IMR-90 (cell line): ENCODE data around the gene DBP. TPM values are rescaled to one million over a fixed set of nuclear protein-coding genes. Genes with fewer than 3 reads are reported as not detected.
A peak's percentile ranks its signal among the peaks of the same experiment; 100 is the strongest.

Source experiments
- ATAC-seq: fragments of 200-7000 bp; cut with Tn5 transposase; 2 replicates; pipeline ENCODE4 v1.9.1; 2020; ENCODE audit warnings: low read depth, mild to moderate bottlenecking, moderate library complexity
- BruUV-seq: library from RNA; stranded (reverse); fragments of 400-500 nt; replicated peaks from 2 replicates; lab custom pipeline; 2021; lab: Mats Ljungman, UMichigan
- CTCF ChIA-PET: fragments of 300-600 bp; formaldehyde crosslinking; extraction: SDS; loops from one replicate; lab custom pipeline; 2021; ENCODE audit warnings: antibody characterized with exemption; lab: Yijun Ruan, JAX
- POLR2A ChIA-PET: fragments of 300-600 bp; sonication (Branson Sonifier 250); formaldehyde crosslinking; loops from one replicate; lab custom pipeline; 2022; ENCODE audit warnings: antibody characterized with exemption; ENCODE audit not compliant: unreplicated experiment; lab: Charles Lee
- DNase-seq: peaks from one replicate; pipeline ENCODE4 v3.0.0; 2013
- H2AFZ ChIP-seq: replicated peaks from 2 replicates; pipeline ENCODE3; 2013; ENCODE audit warnings: low read length, mild to moderate bottlenecking; ENCODE audit not compliant: poor library complexity
- H2AK5ac ChIP-seq: 2 replicates; pipeline ENCODE4 v1.6.1; 2013; ENCODE audit warnings: low read depth, low read length, inconsistent platforms
- H2AK9ac ChIP-seq: replicated peaks from 2 replicates; pipeline ENCODE3; 2013; ENCODE audit warnings: mild to moderate bottlenecking, low read depth, low read length, moderate library complexity; ENCODE audit not compliant: poor library complexity
- H2BK120ac ChIP-seq: 2 replicates; pipeline ENCODE4 v1.6.1; 2013; ENCODE audit warnings: low read depth, low read length, inconsistent platforms
- H2BK15ac ChIP-seq: 3 replicates; pipeline ENCODE4 v1.6.1; 2013; ENCODE audit warnings: low read depth, low read length, inconsistent platforms
- H2BK20ac ChIP-seq: 2 replicates; pipeline ENCODE4 v1.6.1; 2013; ENCODE audit warnings: low read depth, mild to moderate bottlenecking, inconsistent platforms, low read length, moderate library complexity
- H2BK5ac ChIP-seq: 2 replicates; pipeline ENCODE4 v1.6.1; 2013; ENCODE audit warnings: mild to moderate bottlenecking, low read depth, low read length, inconsistent platforms; ENCODE audit not compliant: poor library complexity, severe bottlenecking
- H3K14ac ChIP-seq: replicated peaks from 2 replicates; pipeline ENCODE4 v1.6.1; 2013; ENCODE audit warnings: low read depth, low read length, inconsistent platforms
- H3K18ac ChIP-seq: 2 replicates; pipeline ENCODE4 v1.6.1; 2013; ENCODE audit warnings: low read depth, low read length, control low read depth
- H3K23ac ChIP-seq: 2 replicates; pipeline ENCODE4 v1.6.1; 2013; ENCODE audit warnings: low read depth, low read length, inconsistent platforms
- H3K27ac ChIP-seq: 2 replicates; pipeline ENCODE4 v1.5.1; 2013; ENCODE audit warnings: mild to moderate bottlenecking, control low read depth, low read length; ENCODE audit not compliant: insufficient read depth
- H3K27me3 ChIP-seq: 2 replicates; pipeline ENCODE4 v1.6.1; 2013; ENCODE audit warnings: low read length; ENCODE audit not compliant: control insufficient read depth, insufficient read depth
- H3K36me3 ChIP-seq: 2 replicates; pipeline ENCODE4 v1.6.1; 2013; ENCODE audit warnings: low read length, mixed read lengths; ENCODE audit not compliant: control insufficient read depth, insufficient read depth
- H3K4ac ChIP-seq: 2 replicates; pipeline ENCODE4 v1.6.1; 2013; ENCODE audit warnings: low read depth, low read length, inconsistent platforms
- H3K4me1 ChIP-seq: 2 replicates; pipeline ENCODE4 v1.6.1; 2013; ENCODE audit warnings: low read length, mixed read lengths; ENCODE audit not compliant: control insufficient read depth, insufficient read depth
- H3K4me2 ChIP-seq: 2 replicates; pipeline ENCODE4 v1.6.1; 2013; ENCODE audit warnings: low read depth, mild to moderate bottlenecking, control low read depth, low read length, moderate library complexity
- H3K4me3 ChIP-seq: 2 replicates; pipeline ENCODE4 v1.5.1; 2013; ENCODE audit warnings: low read depth, mild to moderate bottlenecking, control low read depth, low read length, moderate library complexity; ENCODE audit not compliant: insufficient read depth
- H3K56ac ChIP-seq: 2 replicates; pipeline ENCODE4 v1.6.1; 2013; ENCODE audit warnings: low read length, inconsistent platforms; ENCODE audit not compliant: insufficient read depth; ENCODE audit errors: extremely low read depth
- H3K79me1 ChIP-seq, 2 experiments: 2 replicates each; pipeline ENCODE4 v1.6.1; 2013; ENCODE audit warnings: low read length in 2 of 2, inconsistent platforms in 1 of 2, low read depth in 1 of 2
- H3K9ac ChIP-seq: 2 replicates; pipeline ENCODE4 v1.6.1; 2013; ENCODE audit warnings: low read depth, low read length, control low read depth
- H3K9me1 ChIP-seq: 2 replicates; pipeline ENCODE4 v1.6.1; 2013; ENCODE audit warnings: low read length, inconsistent platforms; ENCODE audit not compliant: insufficient read depth
- H3K9me3 ChIP-seq: 2 replicates; pipeline ENCODE4 v1.6.1; 2013; ENCODE audit warnings: low read length; ENCODE audit not compliant: control insufficient read depth, insufficient read depth
- H4K20me1 ChIP-seq: 2 replicates; pipeline ENCODE4 v1.6.1; 2013; ENCODE audit warnings: low read length, inconsistent platforms; ENCODE audit not compliant: insufficient read depth
- H4K5ac ChIP-seq: 2 replicates; pipeline ENCODE4 v1.6.1; 2013; ENCODE audit warnings: mild to moderate bottlenecking, low read depth, low read length, control low read depth
- H4K8ac ChIP-seq, 2 experiments: 2 replicates each; pipeline ENCODE4 v1.6.1; 2013; ENCODE audit warnings: low read depth in 2 of 2, low read length in 2 of 2, control low read depth in 1 of 2, inconsistent platforms in 1 of 2
- H4K91ac ChIP-seq: 2 replicates; pipeline ENCODE4 v1.6.1; 2013; ENCODE audit warnings: low read depth, low read length, inconsistent platforms; ENCODE audit not compliant: insufficient read depth
- BHLHE40 ChIP-seq: fragments of 150-350 bp; IDR thresholded peaks from 2 replicates; pipeline ENCODE4 v1.6.1; 2016; ENCODE audit warnings: mild to moderate bottlenecking, low read depth, low read length
- CEBPB ChIP-seq: IDR thresholded peaks from 2 replicates; pipeline ENCODE4 v1.6.1; 2012; ENCODE audit warnings: low read depth, low read length, improper control_type of control experiment
- CHD1 ChIP-seq: IDR thresholded peaks from 2 replicates; pipeline ENCODE4 v1.6.1; 2012; ENCODE audit warnings: low read depth, low read length, improper control_type of control experiment
- FOS ChIP-seq: fragments of 150-350 bp; IDR thresholded peaks from 2 replicates; pipeline ENCODE4 v1.6.1; 2016; ENCODE audit warnings: low read depth, low read length
- MAFK ChIP-seq: IDR thresholded peaks from 2 replicates; pipeline ENCODE4 v1.6.1; 2012; ENCODE audit warnings: low read depth, low read length, improper control_type of control experiment
- MAZ ChIP-seq: IDR thresholded peaks from 2 replicates; pipeline ENCODE4 v1.6.1; 2012; ENCODE audit warnings: low read depth, mild to moderate bottlenecking, low read length, improper control_type of control experiment, moderate library complexity, borderline replicate concordance
- MXI1 ChIP-seq: IDR thresholded peaks from 2 replicates; pipeline ENCODE4 v1.6.1; 2012; ENCODE audit warnings: low read depth, mild to moderate bottlenecking, low read length, moderate library complexity, borderline replicate concordance
- NFE2L2 ChIP-seq: fragments of 150-350 bp; IDR thresholded peaks from 2 replicates; pipeline ENCODE4 v1.6.1; 2016; ENCODE audit warnings: low read depth, mild to moderate bottlenecking, low read length
- POLR2A ChIP-seq: IDR thresholded peaks from 2 replicates; pipeline ENCODE4 v1.6.1; 2012; ENCODE audit warnings: mild to moderate bottlenecking, low read depth, low read length
- RAD21 ChIP-seq: IDR thresholded peaks from 2 replicates; pipeline ENCODE4 v1.6.1; 2012; ENCODE audit warnings: low read length, improper control_type of control experiment
- RCOR1 ChIP-seq: IDR thresholded peaks from 2 replicates; pipeline ENCODE4 v1.6.1; 2012; ENCODE audit warnings: mild to moderate bottlenecking, low read length, improper control_type of control experiment; ENCODE audit not compliant: insufficient replicate concordance
- RFX5 ChIP-seq: IDR thresholded peaks from 2 replicates; pipeline ENCODE4 v1.8.0; 2012; ENCODE audit warnings: low read depth, mild to moderate bottlenecking, low read length, moderate library complexity
- SMC3 ChIP-seq: fragments of 150-350 bp; IDR thresholded peaks from 2 replicates; pipeline ENCODE4 v1.6.1; 2016; ENCODE audit warnings: low read depth, mild to moderate bottlenecking, antibody characterized with exemption, low read length, moderate library complexity
- WGBS, 2 experiments: methylation state at CpG; one replicate each; pipeline versions ENCODE4 v1.1.5 to v1.1.7; 2013; ENCODE audit warnings: missing lambda C conversion rate in 2 of 2; ENCODE audit not compliant: insufficient read length in 1 of 2; ENCODE audit errors: extremely low coverage in 2 of 2; 5-methylcytosine and 5-hydroxymethylcytosine counted together
- dilution Hi-C: fragments of 300-500 bp; cut with HindIII; formaldehyde crosslinking; loops from one replicate; pipeline ENCODE4 v1.14.3; 2018; ENCODE audit warnings: low sequenced_read_pairs; ENCODE audit not compliant: unreplicated experiment
- in situ Hi-C: fragments of 300-500 bp; cut with MboI; formaldehyde crosslinking; loops from 3 replicates; pipeline ENCODE4 v1.14.3; 2019; ENCODE audit warnings: low sequenced_read_pairs, inconsistent platforms, mixed read lengths
- intact Hi-C: fragments of 100-400 bp; cut with micrococcal nuclease; formaldehyde crosslinking; loops from 2 replicates; pipeline ENCODE4 v1.10.0; 2022
- polyA plus RNA-seq, 3 experiments: library from polyadenylated mRNA; depleted of rRNA; stranded (reverse); fragments of >200 nt; gene quantifications; 2 replicates each; pipeline ENCODE4 v1.2.3, GENCODE V29; 2012; ENCODE audit warnings: low replicate concordance in 1 of 3
- total RNA-seq: library from RNA; depleted of rRNA; stranded (reverse); fragments of >200 nt; gene quantifications from 2 replicates; pipeline ENCODE4 v1.2.3, GENCODE V29; 2012
- TF ChIP-seq, protein P1 (sequence below): fragments of 150-350 bp; IDR thresholded peaks from 2 replicates; pipeline ENCODE4 v1.6.1; 2016; ENCODE audit warnings: low read depth, mild to moderate bottlenecking, low read length, moderate library complexity, borderline replicate concordance
- TF ChIP-seq, protein P2 (sequence below): fragments of 150-350 bp; IDR thresholded peaks from 2 replicates; pipeline ENCODE4 v1.6.1; 2017; ENCODE audit warnings: mild to moderate bottlenecking, antibody characterized with exemption, low read length, low read depth

The DBP gene
- total and polyA plus RNA-seq, 2 of the 4 experiments (the other 2 are of a cell fraction), result 3.0 to 3.6 TPM

DNA sequence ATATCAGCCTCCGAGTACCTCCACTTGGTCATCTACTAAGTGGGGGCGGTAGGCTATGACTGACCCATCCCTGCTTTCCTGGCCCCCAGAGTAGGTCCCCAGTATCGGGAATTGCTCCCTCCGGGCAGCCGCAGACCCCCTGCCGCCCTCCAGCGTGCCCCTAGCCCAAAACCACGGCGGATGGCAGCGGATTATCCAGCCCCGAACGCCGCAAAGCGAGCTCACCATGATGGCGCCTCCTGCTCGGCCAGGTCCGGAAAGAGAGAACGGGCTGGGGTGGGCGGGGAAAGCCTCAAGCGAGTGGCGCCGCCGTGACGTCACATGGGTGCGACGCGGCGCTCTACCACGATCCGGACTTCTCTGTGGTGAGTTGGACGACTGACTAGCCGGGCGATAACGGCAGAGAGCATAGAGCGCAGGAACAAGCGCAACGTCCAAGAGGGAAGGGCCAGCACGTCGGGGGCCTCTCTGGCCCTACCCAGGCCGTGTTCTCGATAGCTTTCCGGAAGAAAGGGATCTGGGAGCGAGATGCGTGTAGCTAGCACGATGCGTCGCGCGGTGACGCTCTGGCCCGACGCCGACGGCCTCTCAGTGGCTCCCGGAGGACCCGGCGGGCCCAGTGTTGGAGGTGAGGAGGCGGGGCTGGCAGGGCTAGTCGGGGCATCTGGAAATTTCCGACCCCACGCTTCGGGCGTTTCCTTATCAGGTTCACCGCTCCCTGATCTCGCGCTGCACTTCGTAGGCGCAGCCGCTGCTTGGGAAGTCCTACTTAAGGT is 18.1 kb downstream of the DBP start, which contains the start of the genes RPL18 and SPHK2:
TSS of gene RPL18 (minus strand) at position 263 of the 776 bp plus-strand sequence. CDS start at position 228, 35 bp downstream.
TSS of gene SPHK2 (plus strand) at position 591 of the 776 bp plus-strand sequence. CDS start 1,009 bp downstream, outside the sequence.
- ATAC-seq (peak; percentile 83), DNase-seq (peak; percentile 100)
- CTCF ChIA-PET, result no interaction called here
- Histone ChIP-seq H3K4ac (peak within 1 kb of the TSS; percentile 96), H3K27me3 (no peaks in the 10 kb centered on the region), H2AK5ac (peak within 1 kb of the TSS; percentile 93), H4K5ac (peak within 1 kb of the TSS; percentile 95), H4K8ac (peak within 1 kb of the TSS; percentile 85 to 97), H4K91ac (peak within 1 kb of the TSS; percentile 80), H3K9ac (peak within 1 kb of the TSS; percentile 99), H2AK9ac (peak within 1 kb of the TSS; percentile 98), H3K36me3 (peaks cover 28% of the 10 kb centered on the region), H2BK120ac (peak within 1 kb of the TSS; percentile 71), H3K4me2 (peak within 1 kb of the TSS; percentile 97), H3K9me1 (peaks cover 4% of the 10 kb centered on the region), H3K27ac (peak within 1 kb of the TSS; percentile 77), H3K18ac (peak within 1 kb of the TSS; percentile 73), H2BK15ac (no peak within 1 kb of the TSS; the same call in 2 of the 3 replicates), H3K56ac (peak within 1 kb of the TSS; percentile 93), H3K23ac (peak within 1 kb of the TSS; percentile 92), H2AFZ (peak within 1 kb of the TSS; percentile 94), H3K14ac (peak within 1 kb of the TSS; percentile 97), H3K4me1 (peaks cover 12% of the 10 kb centered on the region), H3K79me1 (peaks cover 16 to 59% of the 10 kb centered on the region in 2 experiments; a peak in 3 of 4 replicates), H3K9me3 (no peaks in the 10 kb centered on the region), H2BK20ac (no peak within 1 kb of the TSS; the same call in none of the 2 replicates), H3K4me3 (peak within 1 kb of the TSS; percentile 82), H4K20me1 (peaks cover 46% of the 10 kb centered on the region), H2BK5ac (peak within 1 kb of the TSS; percentile 86)
- in situ Hi-C loops (no loop called here), dilution Hi-C loops (no loop called here), intact Hi-C loops (no loop called here)
- no TSS peak for BruUV-seq
- POLR2A ChIA-PET, result interaction anchor here (0.6 to 0.9 kb wide), 3 partner anchors 13 to 1027 kb away, joined by 3 to 4 read pairs (median 3); partner anchors contain the start of gene DBP
- 0% methylated on average over 38 of the region's 69 CpGs; no CpG with 5 or more reads in 1 of the 2 experiments for WGBS, 2 experiments
- TF ChIP-seq, protein P1, sequence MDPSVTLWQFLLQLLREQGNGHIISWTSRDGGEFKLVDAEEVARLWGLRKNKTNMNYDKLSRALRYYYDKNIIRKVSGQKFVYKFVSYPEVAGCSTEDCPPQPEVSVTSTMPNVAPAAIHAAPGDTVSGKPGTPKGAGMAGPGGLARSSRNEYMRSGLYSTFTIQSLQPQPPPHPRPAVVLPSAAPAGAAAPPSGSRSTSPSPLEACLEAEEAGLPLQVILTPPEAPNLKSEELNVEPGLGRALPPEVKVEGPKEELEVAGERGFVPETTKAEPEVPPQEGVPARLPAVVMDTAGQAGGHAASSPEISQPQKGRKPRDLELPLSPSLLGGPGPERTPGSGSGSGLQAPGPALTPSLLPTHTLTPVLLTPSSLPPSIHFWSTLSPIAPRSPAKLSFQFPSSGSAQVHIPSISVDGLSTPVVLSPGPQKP, result no peak
- TF ChIP-seq CHD1 (no peak), NFE2L2 (peak; percentile 43; the same call in 1 of the 2 replicates), RCOR1 (no peak), POLR2A (peak; percentile 99), BHLHE40 (no peak), MAFK (peak; percentile 2; the same call in 1 of the 2 replicates), MAZ (peak; percentile 81), RFX5 (peak; percentile 27; the same call in 1 of the 2 replicates), RAD21 (no peak), CEBPB (0 out of 2 replicates have a peak, but pooled peaks have one; percentile 10), MXI1 (peak; percentile 86; the same call in 1 of the 2 replicates), FOS (no peak), SMC3 (no peak)
- TF ChIP-seq, protein P2, sequence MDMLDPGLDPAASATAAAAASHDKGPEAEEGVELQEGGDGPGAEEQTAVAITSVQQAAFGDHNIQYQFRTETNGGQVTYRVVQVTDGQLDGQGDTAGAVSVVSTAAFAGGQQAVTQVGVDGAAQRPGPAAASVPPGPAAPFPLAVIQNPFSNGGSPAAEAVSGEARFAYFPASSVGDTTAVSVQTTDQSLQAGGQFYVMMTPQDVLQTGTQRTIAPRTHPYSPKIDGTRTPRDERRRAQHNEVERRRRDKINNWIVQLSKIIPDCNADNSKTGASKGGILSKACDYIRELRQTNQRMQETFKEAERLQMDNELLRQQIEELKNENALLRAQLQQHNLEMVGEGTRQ, result peak; percentile 35; the same call in 1 of the 2 replicates
